ENCODE results near the gene RUNDC1.
"Not testable (repeated sequence)": the region's sequence is repeated elsewhere in the genome, so short reads cannot be mapped to it uniquely, and the experiment has no call there.

Gene RUNDC1

DNA sequence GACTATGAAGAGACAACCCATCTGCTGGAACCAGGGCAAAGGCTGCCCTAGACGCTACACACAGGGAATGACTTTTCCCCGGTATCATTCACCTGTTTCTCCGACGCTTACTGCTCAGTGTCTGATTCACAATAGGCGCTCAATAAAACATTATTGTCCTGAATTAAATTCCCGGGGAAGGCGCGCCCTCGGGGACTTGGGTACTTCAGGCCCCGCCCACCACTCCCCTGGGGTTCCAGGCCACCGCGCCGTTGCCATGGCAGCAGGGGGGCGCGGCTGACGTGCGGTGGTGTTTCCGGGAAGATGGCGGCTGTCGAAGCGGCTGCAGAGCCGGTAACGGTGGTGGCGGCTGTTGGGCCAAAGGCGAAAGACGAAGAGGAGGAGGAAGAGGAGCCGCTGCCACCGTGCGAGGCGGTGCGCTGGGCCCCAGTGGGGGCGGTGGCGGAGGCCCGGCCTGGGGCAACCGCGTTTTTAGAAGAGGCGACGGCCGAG, at the start of gene RUNDC1:
RUNDC1 (plus strand) TSS at position 292 of the 492 bp plus-strand sequence; CDS start at position 304, 12 bp downstream.
- DNase-seq: peak; percentile 97

DNA sequence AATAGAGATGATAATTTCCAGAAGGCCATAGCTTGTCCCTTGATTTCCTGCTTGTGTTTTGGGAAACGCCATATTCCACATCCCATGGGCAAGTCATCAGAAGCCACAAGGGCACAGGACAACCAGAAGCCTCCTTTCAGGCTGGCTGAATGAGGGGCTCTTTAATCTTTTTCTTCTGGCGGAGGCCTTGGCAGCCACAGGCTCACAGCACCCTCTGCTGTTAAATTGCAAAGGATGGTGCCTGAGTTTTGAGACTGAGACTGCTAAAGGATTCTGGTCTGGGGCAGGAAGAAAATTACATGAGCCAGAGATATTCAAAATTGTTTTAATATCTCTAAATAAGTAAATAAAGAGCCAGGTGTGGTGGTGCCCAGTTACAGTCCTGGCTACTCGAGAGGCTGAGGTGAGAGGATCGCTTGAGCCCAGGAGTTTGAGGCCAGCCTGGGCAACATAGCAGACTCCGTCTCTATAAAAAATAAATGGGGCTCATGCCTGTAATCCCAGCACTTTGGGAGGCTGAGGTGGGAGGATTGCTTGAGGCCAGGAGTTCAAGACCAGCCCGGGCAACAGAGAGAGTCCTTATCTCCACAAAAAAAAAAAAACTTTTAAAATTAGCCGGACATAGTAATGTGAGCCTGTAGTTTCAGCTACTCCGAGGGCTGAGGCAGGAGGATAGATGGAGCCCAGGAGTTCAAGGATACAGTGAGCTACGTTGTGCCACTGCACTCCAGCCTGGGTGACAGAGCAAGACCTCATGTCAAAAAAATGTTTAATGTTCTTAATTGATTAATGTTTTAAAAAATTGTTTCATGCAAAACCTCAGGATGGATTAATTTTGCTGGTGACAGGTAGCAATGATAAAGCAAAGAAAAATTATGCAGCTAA, 42.4 kb upstream of the RUNDC1 start:
- DNase-seq: peak; percentile 75

DNA sequence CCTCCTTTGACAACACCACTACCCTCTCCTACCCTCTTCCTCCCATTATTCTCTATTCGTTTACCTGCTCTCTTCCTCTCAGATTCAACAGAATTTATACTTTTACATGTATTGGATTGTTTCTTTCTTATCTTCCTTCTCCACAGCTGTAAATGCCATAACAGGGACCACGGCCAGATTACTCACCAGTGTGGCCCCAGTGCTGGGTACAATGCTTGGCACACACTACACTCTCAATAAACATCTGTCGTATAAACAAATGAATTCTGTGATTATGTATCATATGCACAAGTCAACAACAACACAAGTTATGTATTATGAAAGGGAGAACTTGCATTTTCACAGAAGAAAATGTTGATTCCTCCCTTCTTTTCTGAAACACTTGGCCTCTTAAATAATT, 36.2 kb upstream of the RUNDC1 start:
- no peak for DNase-seq

DNA sequence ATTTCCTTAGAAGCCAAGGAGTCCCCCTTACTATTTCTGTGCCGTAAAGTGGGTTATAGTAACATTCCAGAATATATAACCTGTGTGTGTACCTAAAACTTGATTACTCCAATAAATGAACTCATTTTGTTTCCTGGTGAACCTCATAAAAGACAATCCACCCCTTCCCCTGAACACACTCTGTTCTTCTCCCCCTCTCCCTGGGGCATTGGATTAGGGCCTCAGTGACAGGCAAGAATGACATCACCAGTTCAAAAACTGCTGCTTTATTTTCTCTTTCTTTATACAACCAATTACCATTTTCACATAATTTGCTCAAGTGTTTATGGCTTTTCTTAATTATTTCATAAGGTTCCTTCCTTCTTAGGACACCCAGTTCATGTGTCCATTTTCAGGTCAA, 33.6 kb upstream of the RUNDC1 start:
- no peak for DNase-seq

GRCh38 chr17:42950044-42950783, 30.2 kb upstream of the RUNDC1 start:
- no peak for DNase-seq

DNA sequence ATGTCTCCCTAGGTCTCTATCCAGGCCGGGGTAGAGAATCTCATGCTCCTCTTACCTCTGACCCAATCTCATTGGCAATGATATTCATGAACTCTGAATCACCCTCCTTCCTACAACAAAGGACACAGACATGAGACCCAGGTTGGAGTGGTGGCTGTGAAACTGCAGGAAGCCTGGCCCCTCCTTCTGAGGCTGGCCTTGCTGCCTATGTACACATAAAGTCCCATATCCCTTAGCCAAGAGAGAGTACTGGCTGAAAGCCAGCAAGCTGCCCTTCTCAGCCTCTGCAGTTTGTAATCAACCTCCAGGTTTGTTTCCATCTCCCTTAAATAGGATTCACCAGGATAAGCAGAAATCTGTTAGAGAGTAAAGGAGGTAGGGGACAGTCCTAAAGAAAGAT, 26.7 kb upstream of the RUNDC1 start:
- no peak for DNase-seq

DNA sequence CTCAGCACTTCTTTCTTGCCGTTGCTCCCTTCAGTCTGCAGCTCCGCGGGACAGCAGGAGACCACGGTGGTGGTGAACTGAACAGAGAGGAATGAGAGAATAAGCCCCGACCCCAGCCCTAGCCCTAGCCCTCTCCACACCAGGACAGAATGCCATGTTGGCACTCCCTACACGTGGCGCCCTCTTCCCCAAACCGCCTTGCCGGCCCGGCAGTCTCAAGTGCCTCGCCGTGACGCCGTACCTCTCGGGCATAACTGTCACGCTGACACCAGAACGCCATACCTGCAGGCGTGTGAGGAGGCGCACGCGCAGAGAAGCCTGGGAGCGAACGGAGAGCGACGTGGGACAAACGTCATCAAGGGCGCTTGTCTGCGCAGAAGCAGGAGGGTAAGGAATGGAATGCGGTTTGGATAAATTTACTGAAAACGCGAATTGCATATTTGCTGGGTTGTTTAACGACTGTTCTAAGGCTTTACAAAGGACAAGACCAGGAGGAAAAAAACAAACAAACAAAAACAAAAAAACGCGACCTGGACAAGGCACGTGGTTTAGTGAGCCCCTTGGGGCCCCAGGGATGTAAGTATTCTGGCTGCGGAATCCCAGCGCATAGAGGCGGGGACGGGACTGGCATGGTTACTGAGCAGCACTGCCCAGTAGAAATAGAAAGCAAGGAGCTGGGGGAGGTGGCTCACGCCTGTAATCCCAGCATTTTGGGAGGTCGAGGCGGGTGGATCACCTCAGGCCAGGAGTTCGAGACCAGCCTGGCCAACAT, 16.0 kb upstream of the RUNDC1 start, which contains the start of gene AARSD1:
AARSD1 (minus strand) TSS at position 294 of the 772 bp plus-strand sequence; CDS start at position 280, 14 bp downstream.
- DNase-seq: peak; percentile 93

- no peak for DNase-seq
Measured at GRCh38 chr17:42967925-42968324, 12.4 kb upstream of the RUNDC1 start.

- DNase-seq: no peak
Measured at GRCh38 chr17:42969001-42969581, 11.3 kb upstream of the RUNDC1 start.

- no peak for DNase-seq
Measured at GRCh38 chr17:42971589-42971988, 8.8 kb upstream of the RUNDC1 start.

DNA sequence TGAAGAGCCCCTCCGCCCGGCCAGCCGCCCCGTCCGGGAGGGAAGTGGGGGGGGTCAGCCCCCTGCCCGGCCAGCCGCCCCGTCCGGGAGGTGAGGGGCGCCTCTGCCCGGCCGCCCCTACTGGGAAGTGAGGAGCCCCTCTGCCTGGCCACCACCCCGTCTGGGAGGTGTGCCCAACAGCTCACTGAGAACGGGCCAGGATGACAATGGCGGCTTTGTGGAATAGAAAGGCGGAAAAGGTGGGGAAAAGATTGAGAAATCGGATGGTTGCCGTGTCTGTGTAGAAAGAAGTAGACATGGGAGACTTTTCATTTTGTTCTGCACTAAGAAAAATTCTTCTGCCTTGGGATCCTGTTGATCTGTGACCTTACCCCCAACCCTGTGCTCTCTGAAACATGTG, 7.0 kb upstream of the RUNDC1 start:
- DNase-seq: not testable (repeated sequence)

- DNase-seq: no peak
Measured at GRCh38 chr17:42975265-42975664, 5.1 kb upstream of the RUNDC1 start.

DNA sequence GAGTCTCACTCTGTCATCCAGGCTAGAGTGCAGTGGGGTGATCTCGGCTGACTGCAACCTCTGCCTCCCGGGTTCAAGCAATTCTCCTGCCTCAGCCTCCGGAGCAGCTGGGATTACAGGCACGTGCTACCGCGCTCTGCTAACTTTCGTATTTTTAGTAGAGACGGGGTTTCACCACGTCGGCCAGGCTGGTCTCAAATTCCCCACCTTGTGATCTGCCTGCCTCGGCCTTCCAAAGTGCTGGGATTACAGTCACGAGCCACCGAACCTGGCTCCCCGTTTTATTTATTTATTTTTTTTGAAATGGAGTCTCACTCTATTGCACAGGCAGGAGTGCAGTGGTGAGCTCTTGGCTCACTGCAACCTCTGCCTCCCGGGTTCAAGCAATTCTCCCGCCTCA, 4.7 kb upstream of the RUNDC1 start:
- not testable (repeated sequence) for DNase-seq

GRCh38 chr17:42979511-42980273, 673 bp upstream of the RUNDC1 start, which contains the start of gene PTGES3L:
TSS of gene PTGES3L (minus strand) at chr17:42980080. CDS start at chr17:42980053, 27 bp downstream.
- DNase-seq: peak; percentile 47

DNA sequence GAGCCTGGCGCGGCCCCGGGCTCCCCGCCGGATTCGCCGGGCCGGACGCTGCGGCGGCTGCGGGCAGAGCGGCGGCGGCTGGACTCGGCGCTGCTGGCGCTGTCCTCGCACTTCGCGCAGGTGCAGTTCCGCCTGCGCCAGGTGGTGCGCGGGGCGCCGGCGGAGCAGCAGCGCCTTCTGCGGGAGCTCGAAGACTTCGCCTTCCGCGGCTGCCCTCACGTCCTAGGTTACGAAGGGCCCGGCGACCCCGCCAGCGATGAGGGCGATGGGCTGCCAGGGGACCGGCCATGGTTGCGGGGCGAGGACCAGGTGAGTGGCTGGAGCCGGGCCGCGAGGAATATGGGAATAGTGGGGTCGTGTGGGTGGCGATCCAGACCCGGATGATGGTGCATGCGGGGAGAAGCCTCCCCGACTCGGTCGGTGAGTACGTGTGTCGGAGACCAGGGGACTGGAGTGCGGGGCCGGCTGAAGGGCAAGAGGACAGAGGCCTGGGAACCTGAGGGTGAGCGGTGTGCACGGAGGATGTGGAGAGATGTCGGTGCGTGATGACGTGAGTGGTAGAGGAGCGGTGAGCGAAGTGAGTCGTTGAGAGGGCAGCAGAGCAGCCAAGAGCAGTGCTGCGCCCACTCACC, 517 bp downstream of the RUNDC1 start:
- peak; percentile 35 for DNase-seq

GRCh38 chr17:42982266-42982665, 1.9 kb downstream of the RUNDC1 start:
- DNase-seq: no peak

GRCh38 chr17:42985225-42985624, 4.9 kb downstream of the RUNDC1 start:
- no peak for DNase-seq

DNA sequence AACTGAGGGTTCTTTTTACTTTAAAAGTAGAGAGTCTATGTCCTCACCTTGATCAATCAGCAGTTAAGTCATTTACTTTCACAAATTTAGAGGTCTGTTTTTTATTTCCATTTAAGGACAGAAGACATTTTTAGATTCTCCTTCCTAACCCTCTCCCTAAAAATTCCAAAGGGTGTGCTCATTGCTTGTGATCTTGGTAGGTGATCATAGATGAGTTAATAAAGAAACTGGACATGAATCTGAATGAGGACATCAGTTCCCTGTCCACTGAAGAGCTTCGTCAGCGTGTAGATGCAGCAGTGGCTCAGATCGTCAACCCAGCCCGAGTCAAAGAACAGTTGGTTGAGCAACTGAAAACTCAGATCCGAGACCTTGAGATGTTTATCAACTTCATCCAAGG, 8.8 kb downstream of the RUNDC1 start:
- DNase-seq: no peak

- no peak for DNase-seq
Measured at GRCh38 chr17:42989726-42990652, 9.6 kb downstream of the RUNDC1 start.

DNA sequence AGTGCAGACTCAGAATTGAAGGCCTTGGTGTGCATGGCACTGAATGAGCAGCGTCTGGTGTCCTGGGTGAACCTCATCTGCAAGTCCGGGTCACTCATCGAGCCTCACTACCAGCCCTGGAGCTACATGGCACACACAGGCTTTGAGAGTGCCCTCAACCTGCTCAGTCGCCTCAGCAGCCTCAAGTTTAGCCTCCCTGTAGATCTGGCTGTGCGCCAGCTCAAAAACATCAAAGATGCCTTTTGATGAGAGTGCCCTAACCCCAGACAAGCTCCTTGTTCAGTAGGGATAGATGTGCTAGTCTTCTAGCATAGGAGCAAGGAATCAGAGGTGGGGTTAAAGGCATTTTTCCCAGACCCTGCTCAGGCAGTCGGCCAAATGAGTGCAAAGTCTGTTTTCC, 11.1 kb downstream of the RUNDC1 start:
- DNase-seq: no peak
